ENCODE results near the gene CEACAM16. TPM values are rescaled to one million over a fixed set of nuclear protein-coding genes. Genes with fewer than 3 reads are reported as not detected.
"Not testable (repeated sequence)": the region's sequence is repeated elsewhere in the genome, so short reads cannot be mapped to it uniquely, and the experiment has no call there.

CEACAM16 gene
- total RNA-seq, 1 donor from 2014 or later: not detected

GRCh38 chr19:44663996-44664395, 35.0 kb upstream of the CEACAM16 start:
- no peak for DNase-seq (ENCODE audit: low spot score)
- Mint-ChIP-seq H3K27ac (ENCODE audit: unreplicated experiment) (no peak overlapping the region), H3K9me3 (ENCODE audit: low read depth) (no peaks in the 10 kb centered on the region), H3K36me3 (ENCODE audit: low read depth) (peaks cover 14% of the 10 kb centered on the region), H3K4me1 (ENCODE audit: low read depth) (no peaks in the 10 kb centered on the region), H3K4me3 (ENCODE audit: unreplicated experiment) (no peak overlapping the region), H3K27me3 (ENCODE audit: low read depth) (no peaks in the 10 kb centered on the region)
- no peak for TF ChIP-seq CTCF (IDR thresholded peaks at IDR 0.05)

- Mint-ChIP-seq H3K27ac (ENCODE audit: unreplicated experiment) (no peak overlapping the region), H3K36me3 (ENCODE audit: low read depth) (peaks cover 14% of the 10 kb centered on the region), H3K27me3 (ENCODE audit: low read depth) (no peaks in the 10 kb centered on the region), H3K9me3 (ENCODE audit: low read depth) (no peaks in the 10 kb centered on the region), H3K4me1 (ENCODE audit: low read depth) (no peaks in the 10 kb centered on the region), H3K4me3 (ENCODE audit: unreplicated experiment) (no peak overlapping the region)
- no peak for DNase-seq (ENCODE audit: low spot score)
- TF ChIP-seq CTCF (IDR thresholded peaks at IDR 0.05): no peak
These were observed 34.0 kb upstream of the CEACAM16 start for GRCh38 chr19:44664976-44665375.

GRCh38 chr19:44666852-44667556, 31.9 kb upstream of the CEACAM16 start:
- Mint-ChIP-seq H3K27ac (ENCODE audit: unreplicated experiment) (no peak overlapping the region), H3K4me3 (ENCODE audit: unreplicated experiment) (no peak overlapping the region), H3K27me3 (ENCODE audit: low read depth) (no peaks in the 10 kb centered on the region), H3K9me3 (ENCODE audit: low read depth) (no peaks in the 10 kb centered on the region), H3K36me3 (ENCODE audit: low read depth) (peaks cover 10% of the 10 kb centered on the region), H3K4me1 (ENCODE audit: low read depth) (no peaks in the 10 kb centered on the region)
- no peak for TF ChIP-seq CTCF (IDR thresholded peaks at IDR 0.05)
- no peak for DNase-seq (ENCODE audit: low spot score)

GRCh38 chr19:44668985-44669764, 29.8 kb upstream of the CEACAM16 start:
- no peaks in the 10 kb centered on the region for H3K36me3 Mint-ChIP-seq (ENCODE audit: low read depth)

GRCh38 chr19:44670027-44670426, 28.9 kb upstream of the CEACAM16 start:
- DNase-seq (ENCODE audit: low spot score); H3K36me3 Mint-ChIP-seq (ENCODE audit: low read depth); H3K27me3 Mint-ChIP-seq (ENCODE audit: low read depth): not testable (repeated sequence)

More at GRCh38 chr19:44668985-44669764, 29.8 kb upstream of the CEACAM16 start:
- no peak overlapping the region for H3K4me3 Mint-ChIP-seq (ENCODE audit: unreplicated experiment)
- no peak for TF ChIP-seq CTCF (IDR thresholded peaks at IDR 0.05)
- DNase-seq (ENCODE audit: low spot score): no peak
- no peaks in the 10 kb centered on the region for H3K4me1 Mint-ChIP-seq (ENCODE audit: low read depth)
- no peaks in the 10 kb centered on the region for H3K27me3 Mint-ChIP-seq (ENCODE audit: low read depth)
- no peak overlapping the region for H3K27ac Mint-ChIP-seq (ENCODE audit: unreplicated experiment)
- no peaks in the 10 kb centered on the region for H3K9me3 Mint-ChIP-seq (ENCODE audit: low read depth)

More at GRCh38 chr19:44670027-44670426, 28.9 kb upstream of the CEACAM16 start:
- H3K4me3 Mint-ChIP-seq (ENCODE audit: unreplicated experiment); H3K4me1 Mint-ChIP-seq (ENCODE audit: low read depth); H3K9me3 Mint-ChIP-seq (ENCODE audit: low read depth); H3K27ac Mint-ChIP-seq (ENCODE audit: unreplicated experiment): not testable (repeated sequence)
